GM12892 (cell line): ENCODE data around the gene SLAMF1.
A peak's percentile ranks its signal among the peaks of the same experiment; 100 is the strongest.
"Not testable (repeated sequence)": the region's sequence is repeated elsewhere in the genome, so short reads cannot be mapped to it uniquely, and the experiment has no call there.

ENCODE experiments used
- DNase-seq: peaks from one replicate; pipeline ENCODE4 v3.0.0; 2011; ENCODE audit not compliant: insufficient read length
- FAIRE-seq: peaks from 2 replicates; lab custom pipeline; 2011; peaks lifted over from hg19 to GRCh38; lab: Jason Lieb, UNC
- POLR2A ChIP-seq: IDR thresholded peaks from 2 replicates; pipeline ENCODE4 v1.6.1; 2011; ENCODE audit warnings: low read depth, low read length, control low read depth
- POLR2AphosphoS5 ChIP-seq: IDR thresholded peaks from 2 replicates; pipeline ENCODE4 v1.6.1; 2011; ENCODE audit warnings: low read depth, low read length, control low read depth
- TAF1 ChIP-seq: IDR thresholded peaks from 2 replicates; pipeline ENCODE4 v1.6.1; 2011; ENCODE audit warnings: low read depth, mild to moderate bottlenecking, control low read depth, low read length, borderline replicate concordance

Gene SLAMF1

GRCh38 chr1:160659566-160659965, 12.7 kb upstream of the SLAMF1 start:
- DNase-seq (no peak), FAIRE-seq (no peak)
- no peak for TF ChIP-seq POLR2AphosphoS5
- no peak for TF ChIP-seq POLR2A
- no peak for TF ChIP-seq TAF1

GRCh38 chr1:160658814-160659193, 12.0 kb upstream of the SLAMF1 start:
- DNase-seq = no peak
- peak; percentile 62 for FAIRE-seq
- no peak for TF ChIP-seq POLR2AphosphoS5
- no peak for TF ChIP-seq TAF1
- no peak for TF ChIP-seq POLR2A

GRCh38 chr1:160658162-160658813, 11.4 kb upstream of the SLAMF1 start:
- DNase-seq (no peak), FAIRE-seq (peak; percentile 27)
- TF ChIP-seq TAF1 (no peak), POLR2AphosphoS5 (no peak), POLR2A (no peak)

GRCh38 chr1:160657250-160657781, 10.5 kb upstream of the SLAMF1 start:
- DNase-seq (no peak), FAIRE-seq (no peak)

GRCh38 chr1:160656737-160657136, 9.9 kb upstream of the SLAMF1 start:
- no peak for FAIRE-seq
- no peak for DNase-seq
- no peak for TF ChIP-seq POLR2A
- TF ChIP-seq POLR2AphosphoS5 = no peak
- TF ChIP-seq TAF1 = no peak

More at GRCh38 chr1:160657250-160657781, 10.5 kb upstream of the SLAMF1 start:
- no peak for TF ChIP-seq POLR2AphosphoS5
- no peak for TF ChIP-seq TAF1
- no peak for TF ChIP-seq POLR2A

- no peak for TF ChIP-seq POLR2A
- no peak for TF ChIP-seq TAF1
- no peak for TF ChIP-seq POLR2AphosphoS5
- DNase-seq (no peak), FAIRE-seq (peak; percentile 86)
These were observed 6.8 kb upstream of the SLAMF1 start for GRCh38 chr1:160653620-160654016.

- TF ChIP-seq POLR2AphosphoS5 = no peak
- FAIRE-seq (peak; percentile 78), DNase-seq (no peak)
These were observed 6.2 kb upstream of the SLAMF1 start for GRCh38 chr1:160652924-160653619.

GRCh38 chr1:160652065-160652641, 5.3 kb upstream of the SLAMF1 start:
- not testable (repeated sequence) for DNase-seq
- peak; percentile 94 for FAIRE-seq

GRCh38 chr1:160651433-160652064, 4.7 kb upstream of the SLAMF1 start:
- DNase-seq = no peak
- no peak for TF ChIP-seq TAF1
- TF ChIP-seq POLR2A = no peak
- no peak for TF ChIP-seq POLR2AphosphoS5

GRCh38 chr1:160647329-160647720, 481 bp upstream of the SLAMF1 start:
- DNase-seq (no peak), FAIRE-seq (no peak)
- TF ChIP-seq POLR2AphosphoS5 (no peak), TAF1 (no peak), POLR2A (no peak)

More at GRCh38 chr1:160651433-160652064, 4.7 kb upstream of the SLAMF1 start:
- FAIRE-seq = peak; percentile 89

GRCh38 chr1:160646180-160646579, 664 bp downstream of the SLAMF1 start:
- DNase-seq = no peak
- no peak for FAIRE-seq
- no peak for TF ChIP-seq POLR2AphosphoS5
- no peak for TF ChIP-seq POLR2A
- no peak for TF ChIP-seq TAF1
